ENCODE data around the gene NPY.

Gene NPY

GRCh38 chr7:24339575-24339974 is 55.6 kb downstream of the NPY start:
- Histone ChIP-seq H3K9me3 (ENCODE audit: control insufficient read depth, insufficient read depth, low read length) (no peaks in the 10 kb centered on the region), H3K27me3 (ENCODE audit: control insufficient read depth, insufficient read depth, low read length) (peaks cover 35% of the 10 kb centered on the region), H3K36me3 (ENCODE audit: control insufficient read depth, insufficient read depth, low read length) (no peaks in the 10 kb centered on the region), H3K4me3 (ENCODE audit: low read depth, low read length) (no peak overlapping the region), H3K9ac (ENCODE audit: low read depth, low read length) (no peak overlapping the region), H3K27ac (ENCODE audit: low read depth, low read length) (no peak overlapping the region), H3K4me1 (ENCODE audit: control insufficient read depth, insufficient read depth, low read length) (peaks cover 41% of the 10 kb centered on the region)

DNA sequence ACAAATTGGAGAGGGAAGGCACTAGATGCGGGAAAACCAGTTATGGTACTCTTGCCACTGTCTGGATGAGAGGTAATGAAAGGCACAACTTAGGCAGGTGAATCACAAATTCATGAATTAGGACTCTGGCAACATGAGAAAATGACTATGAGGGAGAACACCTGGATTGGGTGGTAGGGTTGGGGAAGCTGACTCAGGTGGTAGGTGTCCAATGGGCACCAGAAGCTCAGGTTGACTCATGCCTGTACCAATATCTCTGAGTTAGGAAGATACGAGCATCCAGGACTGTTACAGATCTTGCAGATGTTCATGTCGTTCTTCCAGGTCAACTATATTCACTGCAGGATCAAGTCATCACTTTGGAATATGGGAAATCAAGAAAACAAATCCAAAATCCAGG is 56.7 kb downstream of the NPY start:
- H3K27ac ChIP-seq (ENCODE audit: low read depth, low read length), result no peak overlapping the region
- no peaks in the 10 kb centered on the region for H3K9me3 ChIP-seq (ENCODE audit: control insufficient read depth, insufficient read depth, low read length)
- H3K9ac ChIP-seq (ENCODE audit: low read depth, low read length), result no peak overlapping the region
- peaks cover 30% of the 10 kb centered on the region for H3K27me3 ChIP-seq (ENCODE audit: control insufficient read depth, insufficient read depth, low read length)
- H3K4me1 ChIP-seq (ENCODE audit: control insufficient read depth, insufficient read depth, low read length), result peaks cover 41% of the 10 kb centered on the region
- no peak overlapping the region for H3K4me3 ChIP-seq (ENCODE audit: low read depth, low read length)
- no peaks in the 10 kb centered on the region for H3K36me3 ChIP-seq (ENCODE audit: control insufficient read depth, insufficient read depth, low read length)
